ENCODE results near the gene ZNF665. TPM values are rescaled to one million over a fixed set of nuclear protein-coding genes. Genes with fewer than 3 reads are reported as not detected.

Gene ZNF665
- total RNA-seq, 2 experiments from 2014 or later: 9.8 to 12.2 TPM

DNA sequence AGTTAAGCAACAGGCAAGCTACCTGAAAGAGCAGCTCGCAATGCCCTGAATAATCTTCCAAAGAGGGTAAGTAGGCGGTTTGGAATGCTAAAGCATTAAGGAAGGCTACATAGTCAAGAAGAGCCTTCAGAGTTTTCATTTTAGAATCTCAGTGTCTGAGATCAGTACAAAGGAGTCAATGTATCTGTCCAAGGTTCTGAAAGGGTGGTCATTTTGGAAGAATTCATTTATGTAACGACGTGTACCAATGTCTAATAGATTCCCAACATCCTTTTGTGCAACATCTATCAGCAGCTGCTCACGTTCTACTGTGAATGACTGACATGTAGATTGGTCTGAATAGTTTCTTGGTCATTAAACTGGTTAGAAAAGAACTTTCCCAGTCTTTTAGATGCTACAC, 15.2 kb downstream of the ZNF665 start:
- Histone ChIP-seq H3K4me3 (ENCODE audit: low read depth, low read length, poor library complexity, severe bottlenecking) (no peak overlapping the region), H4K20me1 (ENCODE audit: insufficient read depth, low read length) (no peaks in the 10 kb centered on the region), H2AFZ (ENCODE audit: low read length) (no peak overlapping the region), H3K36me3 (ENCODE audit: insufficient read depth, low read length) (peaks cover 54% of the 10 kb centered on the region), H3K4me2 (ENCODE audit: low read length) (no peak overlapping the region), H3K79me2 (ENCODE audit: insufficient read depth, low read depth, low read length) (no peaks in the 10 kb centered on the region), H3K4me1 (ENCODE audit: insufficient read depth, low read length, poor library complexity, severe bottlenecking) (no peaks in the 10 kb centered on the region), H3K9me2 (ENCODE audit: insufficient read depth, low read length) (no peaks in the 10 kb centered on the region), H3K27ac (ENCODE audit: low read depth, low read length, poor library complexity, severe bottlenecking) (no peak overlapping the region), H3K9me3 (ENCODE audit: low read length) (0 out of 2 replicates have a peak, but pooled peaks cover 5% of the 10 kb centered on the region)
- no TSS peak for BruUV-seq (replicated peaks)
- no peak for DNase-seq (ENCODE audit: low spot score)
- ChIA-PET POLR2A (no interaction called here), CTCF (ENCODE audit: unreplicated experiment) (no interaction called here)
- intact Hi-C loops (cut with micrococcal nuclease; ENCODE audit: unreplicated experiment): no loop called here
- TF ChIP-seq EZH2phosphoT487 (IDR thresholded peaks at IDR 0.05; ENCODE audit: borderline replicate concordance, low read depth, low read length) (no peak), CTCF (conservative IDR thresholded peaks at IDR 0.05; ENCODE audit: low read length) (no peak)

DNA sequence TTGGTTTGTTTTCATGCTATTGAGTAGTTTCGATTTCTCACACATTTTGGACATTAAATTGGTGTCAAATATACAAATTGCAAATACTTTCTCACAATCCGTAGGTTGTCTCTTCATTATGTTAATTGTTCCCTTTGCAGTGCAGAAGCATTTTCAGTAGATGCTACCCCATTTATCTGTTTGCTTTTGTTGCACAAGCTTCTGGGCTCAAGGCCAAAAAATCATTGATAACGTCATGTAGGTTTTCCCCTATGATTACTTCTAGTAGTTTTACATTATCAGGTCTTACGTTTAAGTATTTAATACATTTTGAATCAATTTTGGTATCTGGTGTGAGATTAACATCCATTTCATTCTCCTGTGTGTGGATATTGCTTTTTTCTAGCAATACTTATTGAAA, 20.3 kb downstream of the ZNF665 start:
- intact Hi-C loops (cut with micrococcal nuclease; ENCODE audit: unreplicated experiment): no loop called here
- TF ChIP-seq EZH2phosphoT487 (IDR thresholded peaks at IDR 0.05; ENCODE audit: borderline replicate concordance, low read depth, low read length) (no peak), CTCF (conservative IDR thresholded peaks at IDR 0.05; ENCODE audit: low read length) (no peak)
- no peak overlapping the region for H3K4me3 ChIP-seq (ENCODE audit: low read depth, low read length, poor library complexity, severe bottlenecking)
- no TSS peak for BruUV-seq (replicated peaks)
- H3K4me2 ChIP-seq (ENCODE audit: low read length): no peak overlapping the region
- H4K20me1 ChIP-seq (ENCODE audit: insufficient read depth, low read length): no peaks in the 10 kb centered on the region
- H3K9me3 ChIP-seq (ENCODE audit: low read length): 0 out of 2 replicates have a peak, but pooled peaks cover 11% of the 10 kb centered on the region
- ChIA-PET CTCF (ENCODE audit: unreplicated experiment) (no interaction called here), POLR2A (no interaction called here)
- H2AFZ ChIP-seq (ENCODE audit: low read length): no peak overlapping the region
- no peak for DNase-seq (ENCODE audit: low spot score)
- no peaks in the 10 kb centered on the region for H3K79me2 ChIP-seq (ENCODE audit: insufficient read depth, low read depth, low read length)
- H3K4me1 ChIP-seq (ENCODE audit: insufficient read depth, low read length, poor library complexity, severe bottlenecking): no peaks in the 10 kb centered on the region
- H3K9me2 ChIP-seq (ENCODE audit: insufficient read depth, low read length): no peaks in the 10 kb centered on the region
- H3K36me3 ChIP-seq (ENCODE audit: insufficient read depth, low read length): peaks cover 25% of the 10 kb centered on the region
- H3K27ac ChIP-seq (ENCODE audit: low read depth, low read length, poor library complexity, severe bottlenecking): no peak overlapping the region

- ChIA-PET POLR2A (no interaction called here), CTCF (ENCODE audit: unreplicated experiment) (no interaction called here)
- BruUV-seq (replicated peaks): TSS peak; percentile 71
- Histone ChIP-seq H3K9me3 (ENCODE audit: low read length) (peaks cover 31% of the 10 kb centered on the region), H2AFZ (ENCODE audit: low read length) (no peak overlapping the region), H3K9me2 (ENCODE audit: insufficient read depth, low read length) (no peaks in the 10 kb centered on the region), H3K79me2 (ENCODE audit: insufficient read depth, low read depth, low read length) (no peaks in the 10 kb centered on the region), H3K4me3 (ENCODE audit: low read depth, low read length, poor library complexity, severe bottlenecking) (no peak overlapping the region), H3K36me3 (ENCODE audit: insufficient read depth, low read length) (peaks cover 24% of the 10 kb centered on the region), H3K27ac (ENCODE audit: low read depth, low read length, poor library complexity, severe bottlenecking) (no peak overlapping the region), H4K20me1 (ENCODE audit: insufficient read depth, low read length) (no peaks in the 10 kb centered on the region), H3K4me1 (ENCODE audit: insufficient read depth, low read length, poor library complexity, severe bottlenecking) (no peaks in the 10 kb centered on the region), H3K4me2 (ENCODE audit: low read length) (no peak overlapping the region)
- no peak for DNase-seq (ENCODE audit: low spot score)
- intact Hi-C loops (cut with micrococcal nuclease; ENCODE audit: unreplicated experiment): no loop called here
- TF ChIP-seq CTCF (conservative IDR thresholded peaks at IDR 0.05; ENCODE audit: low read length) (no peak), EZH2phosphoT487 (IDR thresholded peaks at IDR 0.05; ENCODE audit: borderline replicate concordance, low read depth, low read length) (no peak)
These were observed 27.5 kb downstream of the ZNF665 start for GRCh38 chr19:53165691-53166091.
